Muscle of back (tissue), 11 donors: ENCODE data around the gene KRT74. TPM values are rescaled to one million over a fixed set of nuclear protein-coding genes. Genes with fewer than 3 reads are reported as not detected.

ENCODE experiments used
- DNase-seq, 3 donors: peaks; one replicate each; pipeline versions ENCODE4 v3.0.0 to v3.0.0-alpha.2; 2013
- polyA plus RNA-seq, 10 donors: library from polyadenylated mRNA; unstranded; fragments of 120-200 nt; gene quantifications; one replicate each; pipeline ENCODE4 v1.2.1, GENCODE V29; 2013; ENCODE audit not compliant: insufficient read length in 10 of 10

The KRT74 gene
- polyA plus RNA-seq, 10 donors: 0.08 to 0.12 TPM; not detected in 8

GRCh38 chr12:52539083-52539820, 34.4 kb downstream of the KRT74 start:
- DNase-seq: peak; percentile 55 to 77 (median 62)

- no peak for DNase-seq
Observed at GRCh38 chr12:52537101-52537500, 36.5 kb downstream of the KRT74 start.

- no peak for DNase-seq
Observed at GRCh38 chr12:52535574-52535973, 38.1 kb downstream of the KRT74 start.

- no peak for DNase-seq
Observed at GRCh38 chr12:52534482-52534881, 39.2 kb downstream of the KRT74 start.

- peak in 1 of 3 donors; percentile 35 for DNase-seq
Observed at GRCh38 chr12:52533686-52534470, 39.8 kb downstream of the KRT74 start.

- no peak for DNase-seq
Observed at GRCh38 chr12:52532636-52533035, 41.0 kb downstream of the KRT74 start.

DNA sequence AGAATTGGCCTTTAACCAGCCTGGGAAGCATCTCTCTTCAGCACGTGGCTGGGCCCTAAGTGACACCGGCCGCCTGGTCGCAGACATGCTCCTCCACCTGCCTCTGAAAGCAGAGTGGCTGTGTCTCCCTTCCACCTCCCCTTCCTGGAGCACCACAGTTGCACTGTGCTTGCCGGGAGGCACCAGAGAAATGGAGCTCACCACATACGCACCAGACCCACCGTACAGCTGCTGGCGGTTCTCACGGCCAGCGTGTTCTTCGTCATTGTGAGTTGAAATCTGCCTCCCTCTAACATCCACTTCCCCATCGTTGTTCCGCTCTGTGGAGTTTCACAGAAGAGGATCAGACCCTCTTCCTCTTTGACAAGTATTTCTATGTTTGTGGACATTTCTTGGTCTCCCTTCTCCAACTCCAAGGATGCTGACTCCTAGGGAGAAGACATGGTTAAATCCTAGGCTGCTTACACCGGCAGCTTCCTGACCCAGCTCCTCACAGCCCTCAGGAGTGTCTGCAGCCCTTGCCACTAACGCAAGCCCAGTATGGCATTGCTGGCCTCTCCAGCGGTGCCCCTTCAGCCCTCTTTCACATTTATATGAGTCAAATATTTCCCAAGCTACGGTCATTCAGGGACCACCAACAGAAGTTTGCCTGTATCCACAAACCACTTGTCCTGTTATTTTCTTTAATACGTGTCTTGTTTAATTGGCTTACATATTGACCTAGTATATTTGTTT, 41.9 kb downstream of the KRT74 start:
- no peak for DNase-seq

DNA sequence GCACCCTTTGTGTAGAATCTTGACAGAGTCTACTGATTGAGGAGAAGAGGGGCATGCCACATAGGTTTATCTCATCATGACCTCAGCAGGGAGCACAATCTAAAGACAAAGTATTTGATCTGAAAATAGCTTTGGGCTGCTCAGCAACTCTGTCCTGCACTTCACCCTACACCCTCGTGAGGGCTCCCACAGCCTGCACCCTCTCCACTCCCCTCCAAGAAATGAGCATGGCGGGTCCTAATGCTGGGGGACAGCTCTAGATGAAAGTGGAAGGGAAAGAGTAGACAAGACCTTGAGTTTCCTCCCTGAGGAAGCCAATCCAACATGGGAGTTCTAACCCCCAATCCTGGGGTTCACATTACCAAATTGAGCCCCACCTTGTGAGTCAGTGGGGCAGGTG, 42.7 kb downstream of the KRT74 start:
- no peak for DNase-seq

DNA sequence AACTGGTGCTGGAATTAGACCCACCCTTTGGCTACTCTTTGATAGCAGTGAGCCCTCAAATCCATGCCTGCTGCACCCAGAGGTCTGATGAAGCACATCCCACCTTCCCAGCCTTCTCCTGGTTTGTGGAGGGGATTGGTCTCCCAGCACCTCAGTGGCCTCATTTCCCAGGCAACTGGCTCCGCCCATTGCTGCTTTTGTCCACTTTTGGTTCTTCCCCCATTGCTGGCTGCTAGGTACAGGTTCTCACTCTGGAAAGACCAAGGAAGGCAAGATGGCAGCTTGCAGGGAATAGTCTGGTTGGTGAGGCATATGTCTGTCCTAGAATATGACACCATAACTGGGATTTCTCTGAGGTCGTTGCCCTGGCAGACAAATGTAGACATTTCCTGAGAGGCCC, 43.3 kb downstream of the KRT74 start:
- no peak for DNase-seq

DNA sequence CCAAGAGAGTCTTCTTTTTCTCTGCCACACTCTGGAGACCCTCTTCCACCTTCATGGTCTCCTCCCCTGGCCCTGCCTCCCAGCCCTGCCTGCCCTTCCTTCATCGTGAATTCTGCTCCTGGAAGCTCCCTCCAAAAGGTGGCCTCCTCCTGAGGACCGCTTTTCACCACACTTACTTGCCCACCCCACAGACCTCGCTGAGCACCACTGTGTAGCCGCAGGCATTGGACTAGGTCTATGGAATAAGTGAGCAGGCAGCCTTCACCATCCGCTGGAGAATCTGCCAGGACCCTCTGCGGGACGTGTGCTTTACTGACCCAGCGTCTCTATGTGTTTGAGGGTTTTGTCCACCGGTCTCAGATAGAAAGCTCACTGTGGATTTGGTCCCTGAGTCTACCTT, 43.8 kb downstream of the KRT74 start:
- DNase-seq: no peak

DNA sequence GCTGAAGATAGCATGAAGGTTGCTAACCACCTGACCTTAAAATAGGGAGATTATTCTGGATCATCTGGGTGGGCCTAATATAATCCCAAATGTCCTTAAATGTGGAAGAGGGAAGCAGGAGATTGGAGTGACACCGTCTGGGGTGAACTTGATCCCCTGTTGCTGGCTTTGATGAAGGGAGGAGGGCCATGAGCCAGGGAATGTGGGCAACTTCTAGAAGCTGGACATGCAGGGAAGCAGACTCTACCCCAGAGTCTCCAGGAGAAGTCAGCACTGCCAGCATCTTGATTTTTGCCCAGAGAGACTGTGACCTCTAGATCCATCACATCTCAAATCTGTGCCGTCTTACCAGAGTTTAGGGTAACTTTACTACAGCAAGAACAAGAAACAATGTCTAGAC, 44.2 kb downstream of the KRT74 start:
- DNase-seq: no peak

DNA sequence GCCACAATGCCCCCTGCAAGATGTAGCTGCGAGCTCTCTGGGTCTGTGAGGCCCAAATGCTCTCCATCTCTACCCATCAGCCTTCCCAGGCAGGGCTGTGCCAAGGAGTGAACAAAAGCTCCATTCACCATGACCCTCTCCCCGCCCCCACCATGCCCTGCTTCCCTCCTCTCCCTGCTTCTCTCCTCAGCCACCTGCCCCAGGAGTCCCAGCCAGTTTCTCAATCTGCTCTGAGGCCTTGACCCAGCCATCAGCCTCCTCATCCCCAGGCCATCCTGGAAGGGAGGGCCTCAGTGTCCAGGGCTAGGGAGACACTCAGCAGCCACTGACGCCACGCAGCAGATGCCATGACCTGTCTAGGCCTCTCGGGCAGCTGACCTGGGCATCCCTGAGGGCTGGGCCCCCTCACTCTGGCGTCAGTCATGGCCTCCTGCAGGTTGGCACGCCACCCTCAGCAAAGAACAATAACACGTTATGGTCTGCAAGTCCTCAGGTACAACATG, 45.0 kb downstream of the KRT74 start:
- no peak for DNase-seq

DNA sequence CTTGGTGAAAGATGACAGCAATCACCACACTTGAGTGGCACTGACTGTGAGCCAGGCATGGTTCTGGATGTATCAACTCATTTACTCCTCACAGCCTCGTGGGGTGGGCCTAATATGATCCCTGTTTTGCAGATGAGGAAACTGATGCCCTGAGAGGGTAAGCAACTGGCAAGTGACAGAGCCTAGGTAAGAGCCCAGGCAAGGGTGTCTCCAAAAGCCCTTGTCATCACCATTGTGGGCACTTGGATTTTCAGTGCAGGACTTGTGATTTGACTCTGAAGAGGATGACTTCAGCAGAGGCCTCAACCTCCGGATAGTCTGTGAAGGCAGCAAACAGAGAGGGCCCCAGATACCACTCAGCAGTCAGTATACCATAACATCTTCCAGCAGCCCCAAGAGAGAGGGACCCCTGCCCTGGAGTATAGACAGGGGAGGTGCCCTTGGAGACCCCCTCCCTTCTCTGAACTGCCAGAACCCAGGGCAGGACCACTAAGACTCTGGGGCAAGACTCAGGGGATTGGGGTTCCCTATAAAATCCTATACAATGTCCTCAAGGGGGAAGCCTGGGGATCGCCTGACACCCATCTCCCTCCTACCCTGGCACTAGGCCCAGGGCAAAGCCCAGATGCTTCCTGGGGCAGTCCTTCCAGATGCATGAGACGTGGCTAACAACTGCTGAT, 46.4 kb downstream of the KRT74 start:
- DNase-seq: no peak

- DNase-seq: no peak
Observed at GRCh38 chr12:52526511-52526951, 47.1 kb downstream of the KRT74 start.

DNA sequence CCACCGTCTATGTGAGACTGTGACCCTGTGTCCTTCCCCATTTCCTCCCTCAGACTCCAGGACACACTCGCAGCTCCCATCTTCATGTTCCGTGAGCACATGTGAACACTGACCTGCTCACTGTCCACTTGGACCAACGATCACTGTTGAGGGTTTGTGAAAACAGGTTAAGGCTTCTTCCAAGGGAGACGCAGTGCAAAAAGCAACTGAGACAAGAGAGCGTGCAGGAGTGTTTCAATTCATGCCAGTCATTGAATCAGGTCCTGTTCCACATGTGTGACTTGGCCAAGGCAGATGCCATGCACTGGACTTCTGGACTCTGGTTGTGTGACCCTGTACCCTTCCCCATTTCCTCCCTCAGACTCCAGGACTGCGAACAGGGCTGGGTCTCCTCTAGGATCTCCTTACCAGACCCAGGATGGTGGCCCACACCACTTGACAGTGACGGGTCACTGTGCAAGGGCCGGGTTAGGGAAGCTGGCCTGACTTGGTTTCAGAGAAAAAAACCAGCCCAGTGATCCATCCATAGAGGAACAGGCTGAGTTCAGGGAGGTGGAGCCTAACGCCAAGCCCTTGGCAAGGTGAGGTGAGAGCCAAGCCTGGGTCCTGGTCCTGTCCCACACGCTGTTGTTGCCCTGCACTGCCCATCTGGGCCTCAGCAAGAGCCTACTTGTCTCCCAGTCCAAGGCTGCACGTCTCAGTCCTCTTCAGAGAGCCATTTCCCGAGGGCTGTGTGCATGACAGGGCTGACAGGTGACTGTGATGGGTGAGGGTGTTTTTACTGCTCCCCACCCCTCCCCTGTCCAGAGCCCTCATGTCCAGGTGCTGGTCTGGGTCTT, 47.8 kb downstream of the KRT74 start:
- DNase-seq: no peak

DNA sequence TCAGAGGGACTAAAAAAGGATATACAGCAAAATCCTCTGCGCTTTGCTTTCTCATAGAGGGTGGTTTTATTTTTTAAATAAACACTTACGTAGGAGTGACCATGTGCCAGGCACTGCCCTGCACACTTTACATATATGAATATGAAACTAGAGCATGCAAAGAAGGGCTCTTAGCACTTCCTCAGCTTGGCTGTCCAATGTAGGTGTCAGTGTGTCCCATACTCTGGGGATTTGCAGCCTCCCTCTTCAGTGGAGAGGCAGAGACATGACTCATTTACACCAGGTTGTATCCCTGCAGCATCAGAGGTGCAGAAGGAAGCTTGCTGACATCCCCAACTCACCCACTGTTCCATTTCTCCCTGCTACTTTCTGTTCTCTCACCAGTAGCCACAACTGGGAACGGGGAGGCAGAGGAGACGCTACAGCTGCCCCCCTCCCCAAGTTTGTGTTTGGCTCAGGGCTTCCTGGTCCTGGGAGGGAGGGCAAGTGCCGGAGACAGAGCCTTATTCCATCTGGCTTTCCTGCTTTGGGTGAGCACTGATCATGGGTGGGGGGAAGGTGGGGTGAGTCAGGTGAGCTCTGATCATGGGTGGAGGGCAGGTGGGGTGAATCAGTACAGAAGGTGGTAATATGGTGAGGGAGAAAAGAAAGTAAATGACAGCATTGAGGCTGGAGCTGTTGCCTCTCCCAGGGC, 48.6 kb downstream of the KRT74 start:
- DNase-seq: no peak

DNA sequence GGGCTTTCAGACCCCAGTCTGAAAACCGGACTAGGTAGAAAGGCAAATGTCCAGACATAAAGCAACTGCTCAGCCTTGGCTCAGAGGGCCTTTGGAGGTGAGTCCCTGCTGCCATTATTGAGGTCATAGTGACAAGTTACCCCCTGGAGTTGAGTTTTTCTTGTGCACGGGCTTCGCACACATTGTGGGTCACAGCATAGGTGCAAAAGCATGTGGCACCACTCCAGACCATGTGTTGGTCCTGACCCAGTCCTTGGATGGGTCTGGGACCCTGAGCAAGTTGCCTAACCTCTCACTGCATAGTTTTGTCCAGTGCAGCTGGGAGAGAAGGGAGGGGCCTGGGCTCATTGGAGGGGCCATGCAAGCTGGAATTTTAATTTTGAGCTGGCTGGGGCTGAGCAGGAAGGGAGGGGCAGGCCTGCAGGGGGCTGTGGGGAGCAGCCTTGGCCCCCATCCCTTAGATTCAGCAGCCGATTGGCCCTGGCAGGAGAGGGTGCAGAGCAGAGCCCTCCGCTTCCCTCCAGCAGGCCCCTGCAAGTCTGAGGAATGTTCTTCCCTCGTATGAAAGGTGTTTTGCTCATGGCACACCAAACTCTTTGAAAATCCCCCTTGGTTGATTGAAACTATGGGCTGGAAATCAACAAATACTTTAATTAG, 49.3 kb downstream of the KRT74 start:
- peak in 1 of 3 donors; percentile 20 for DNase-seq

DNA sequence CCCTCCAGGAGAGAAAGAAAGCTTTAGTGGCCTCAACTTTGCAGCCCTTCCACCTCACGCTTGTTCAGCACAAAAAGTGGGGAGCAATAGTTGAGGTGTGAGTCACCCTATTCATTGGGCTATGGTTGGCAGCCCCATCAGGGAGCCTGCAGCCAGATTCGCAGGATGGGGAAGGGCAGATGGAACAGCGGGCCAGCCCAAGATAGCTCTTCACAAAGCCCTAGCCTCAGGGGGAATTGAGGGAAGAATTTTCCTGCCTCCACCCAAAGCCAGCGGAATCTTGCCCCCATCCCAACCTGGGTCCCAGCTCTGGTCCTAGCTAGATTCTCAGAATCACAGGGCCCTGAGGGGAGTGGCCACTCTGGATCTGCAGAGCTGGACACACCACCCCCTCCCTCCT, 49.8 kb downstream of the KRT74 start:
- no peak for DNase-seq

DNA sequence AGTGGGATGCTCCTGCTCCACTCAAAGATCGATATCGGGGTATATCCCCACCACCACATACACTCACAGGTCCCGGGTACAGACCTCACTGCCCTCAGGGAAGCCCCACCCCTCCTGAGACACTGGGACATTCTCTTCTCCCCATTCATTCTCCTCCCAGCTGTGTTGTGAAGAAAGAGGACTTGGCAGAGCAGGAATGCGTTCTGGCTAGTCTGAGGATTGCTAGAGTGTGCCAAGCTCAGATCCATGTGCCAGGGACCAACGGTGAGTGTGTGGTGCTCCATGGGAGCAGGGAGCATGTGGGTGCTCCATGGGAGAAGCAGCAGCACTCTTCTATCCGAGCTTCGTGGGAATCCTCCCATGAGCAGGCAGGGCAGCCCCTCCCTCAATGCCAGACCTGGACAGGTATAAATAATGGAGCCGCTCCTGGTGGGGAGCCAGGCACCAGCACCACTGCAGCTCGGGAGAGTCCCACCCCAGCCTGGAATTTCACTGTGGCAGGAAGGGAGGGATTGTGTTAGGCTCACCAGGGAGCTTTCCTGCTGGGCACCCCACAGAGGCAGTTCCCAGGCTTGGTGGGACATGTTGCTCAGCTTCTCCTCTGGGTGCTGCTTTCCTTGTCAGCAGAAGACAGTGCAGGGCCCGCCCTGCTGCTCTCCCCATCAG, 51.2 kb downstream of the KRT74 start:
- no peak for DNase-seq
